ENCODE results near the gene XRCC5. TPM values are rescaled to one million over a fixed set of nuclear protein-coding genes. Genes with fewer than 3 reads are reported as not detected.

XRCC5 gene
- total RNA-seq, 1 donor from 2014 or later, result 284 TPM

- Histone ChIP-seq H3K27me3 (ENCODE audit: control insufficient read depth, insufficient read depth, low read length) (no peaks in the 10 kb centered on the region), H3K4me3 (ENCODE audit: low read depth, low read length) (no peak overlapping the region), H3K36me3 (ENCODE audit: control insufficient read depth, insufficient read depth, low read length) (peaks cover 4% of the 10 kb centered on the region)
- TF ChIP-seq CTCF (IDR thresholded peaks at IDR 0.05; ENCODE audit: insufficient read depth, low read length, poor library complexity, severe bottlenecking), result no peak
- no peak for DNase-seq (ENCODE audit: low read depth)
These were observed 35.2 kb downstream of the XRCC5 start for GRCh38 chr2:216144372-216144771.

DNA sequence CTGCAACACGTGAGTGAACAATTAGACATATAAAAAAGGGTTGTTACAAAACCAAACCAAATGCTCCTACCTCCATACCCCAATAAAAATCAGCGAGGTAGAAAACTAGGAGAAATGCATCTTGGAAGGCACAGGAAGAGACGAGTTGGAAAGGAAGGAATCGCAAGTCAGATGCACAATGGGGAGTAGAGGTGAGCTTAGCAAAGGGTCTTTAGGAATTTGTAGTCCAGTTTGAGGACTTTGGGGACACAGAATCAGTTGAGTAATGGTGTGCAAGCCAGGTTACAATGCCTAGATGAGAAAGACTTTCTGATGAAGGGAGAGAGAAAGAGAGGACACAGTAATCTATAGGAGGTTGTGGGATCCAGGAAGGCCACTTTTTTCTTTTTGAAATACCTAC lies 35.7 kb downstream of the XRCC5 start:
- DNase-seq (ENCODE audit: low read depth), result no peak
- H3K36me3 ChIP-seq (ENCODE audit: control insufficient read depth, insufficient read depth, low read length), result peaks cover 4% of the 10 kb centered on the region
- no peak for TF ChIP-seq CTCF (IDR thresholded peaks at IDR 0.05; ENCODE audit: insufficient read depth, low read length, poor library complexity, severe bottlenecking)
- no peak overlapping the region for H3K4me3 ChIP-seq (ENCODE audit: low read depth, low read length)
- no peaks in the 10 kb centered on the region for H3K27me3 ChIP-seq (ENCODE audit: control insufficient read depth, insufficient read depth, low read length)

- no peak for DNase-seq (ENCODE audit: low read depth)
- H3K27me3 ChIP-seq (ENCODE audit: control insufficient read depth, insufficient read depth, low read length), result no peaks in the 10 kb centered on the region
- peaks cover 4% of the 10 kb centered on the region for H3K36me3 ChIP-seq (ENCODE audit: control insufficient read depth, insufficient read depth, low read length)
- no peak for TF ChIP-seq CTCF (IDR thresholded peaks at IDR 0.05; ENCODE audit: insufficient read depth, low read length, poor library complexity, severe bottlenecking)
- H3K4me3 ChIP-seq (ENCODE audit: low read depth, low read length), result no peak overlapping the region
These were observed 37.4 kb downstream of the XRCC5 start for GRCh38 chr2:216146573-216146972.

DNA sequence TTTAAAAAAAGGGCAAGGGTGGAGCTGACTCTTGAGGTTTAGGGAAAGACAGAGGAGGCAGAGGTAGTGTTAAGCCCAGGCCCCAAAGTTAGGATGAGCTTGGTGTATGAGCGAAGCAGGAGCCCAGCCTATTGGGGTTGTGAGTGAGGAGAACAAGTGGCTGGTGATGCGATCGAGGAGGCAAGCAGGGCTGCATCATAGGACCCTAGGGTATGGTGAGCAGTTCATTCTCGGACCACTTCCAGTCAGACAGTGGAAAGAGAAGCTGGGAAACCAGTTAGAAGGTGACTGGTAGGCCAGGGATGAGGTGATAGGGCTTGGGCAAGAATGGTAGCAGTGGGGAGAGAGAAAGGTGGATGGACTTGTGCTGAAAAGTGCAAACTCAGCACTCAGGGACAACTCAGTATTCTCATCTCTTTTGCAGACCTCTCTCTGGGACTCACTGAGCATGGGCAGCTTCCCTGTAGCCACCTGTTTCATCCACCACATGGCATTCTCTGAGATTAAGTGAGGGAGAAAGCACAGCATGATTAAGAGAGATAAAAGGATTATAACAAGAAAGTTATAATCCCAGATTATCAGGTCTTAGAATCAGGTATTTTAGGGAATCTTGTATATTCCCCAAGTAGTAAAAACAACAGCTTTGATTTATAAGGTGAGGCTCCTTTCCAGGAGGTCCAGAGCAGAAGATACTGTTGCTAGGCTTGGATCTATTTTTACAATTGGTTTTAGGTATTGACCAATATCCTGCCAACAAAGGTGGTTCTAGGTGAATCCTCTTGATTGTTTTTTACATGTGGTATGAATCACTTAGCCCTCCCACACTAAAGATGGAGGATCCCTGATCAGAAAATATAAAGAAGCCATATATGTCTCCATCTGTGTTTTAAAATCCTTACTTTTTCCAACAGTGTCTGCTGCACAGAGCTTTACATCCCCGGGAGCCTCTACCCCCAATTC lies 38.3 kb downstream of the XRCC5 start:
- Histone ChIP-seq H3K4me3 (ENCODE audit: low read depth, low read length) (no peak overlapping the region), H3K36me3 (ENCODE audit: control insufficient read depth, insufficient read depth, low read length) (peaks cover 4% of the 10 kb centered on the region), H3K27me3 (ENCODE audit: control insufficient read depth, insufficient read depth, low read length) (no peaks in the 10 kb centered on the region)
- no peak for TF ChIP-seq CTCF (IDR thresholded peaks at IDR 0.05; ENCODE audit: insufficient read depth, low read length, poor library complexity, severe bottlenecking)
- no peak for DNase-seq (ENCODE audit: low read depth)

- DNase-seq (ENCODE audit: low read depth), result no peak
- TF ChIP-seq CTCF (IDR thresholded peaks at IDR 0.05; ENCODE audit: insufficient read depth, low read length, poor library complexity, severe bottlenecking), result no peak
- Histone ChIP-seq H3K27me3 (ENCODE audit: control insufficient read depth, insufficient read depth, low read length) (no peaks in the 10 kb centered on the region), H3K36me3 (ENCODE audit: control insufficient read depth, insufficient read depth, low read length) (peaks cover 4% of the 10 kb centered on the region), H3K4me3 (ENCODE audit: low read depth, low read length) (no peak overlapping the region)
These were observed 39.8 kb downstream of the XRCC5 start for GRCh38 chr2:216148983-216149382.
